Fibroblast of mammary gland (primary cell): Measurements from ENCODE around the gene OLFML2B.
A peak's percentile ranks its signal among the peaks of the same experiment; 100 is the strongest.
"Not testable (repeated sequence)": the region's sequence is repeated elsewhere in the genome, so short reads cannot be mapped to it uniquely, and the experiment has no call there.

Source experiments
- DNase-seq: peaks from one replicate; pipeline ENCODE4 v3.0.0-alpha.2; 2010; ENCODE audit warnings: low read depth
- H3K4me3 ChIP-seq: 2 replicates; pipeline ENCODE4 v1.5.1; 2011; ENCODE audit warnings: low read depth, mild to moderate bottlenecking, low read length, moderate library complexity; ENCODE audit not compliant: control insufficient read depth
- CTCF ChIP-seq: conservative IDR thresholded peaks from 2 replicates; pipeline ENCODE4 v1.5.1; 2011; ENCODE audit warnings: low read depth, low read length, inconsistent platforms; ENCODE audit not compliant: control insufficient read depth, insufficient read depth

OLFML2B gene

GRCh38 chr1:162019006-162019405 lies 4.7 kb downstream of the OLFML2B start:
- TF ChIP-seq CTCF: no peak
- peak; percentile 95 for DNase-seq

GRCh38 chr1:162018418-162018817 lies 5.3 kb downstream of the OLFML2B start:
- no peak for TF ChIP-seq CTCF
- DNase-seq: no peak
- H3K4me3 ChIP-seq: no peak overlapping the region

More at GRCh38 chr1:162019006-162019405, 4.7 kb downstream of the OLFML2B start:
- H3K4me3 ChIP-seq: no peak overlapping the region

GRCh38 chr1:162017791-162018190 lies 5.9 kb downstream of the OLFML2B start:
- DNase-seq, H3K4me3 ChIP-seq: not testable (repeated sequence)

GRCh38 chr1:162016631-162017030 lies 7.0 kb downstream of the OLFML2B start:
- no peak for TF ChIP-seq CTCF
- peak; percentile 57 for DNase-seq
- H3K4me3 ChIP-seq: no peak overlapping the region

- TF ChIP-seq CTCF: no peak
- no peak overlapping the region for H3K4me3 ChIP-seq
- DNase-seq: no peak
These were observed 8.5 kb downstream of the OLFML2B start for GRCh38 chr1:162015196-162015595.

GRCh38 chr1:162014202-162014601 lies 9.5 kb downstream of the OLFML2B start:
- DNase-seq: no peak
- no peak for TF ChIP-seq CTCF
- H3K4me3 ChIP-seq: no peak overlapping the region

- H3K4me3 ChIP-seq: no peak overlapping the region
- no peak for DNase-seq
- TF ChIP-seq CTCF: no peak
These were observed 10.4 kb downstream of the OLFML2B start for GRCh38 chr1:162013289-162013688.
